ENCODE data around the gene CTNNA3. TPM values are rescaled to one million over a fixed set of nuclear protein-coding genes. Genes with fewer than 3 reads are reported as not detected.

CTNNA3 gene
- total and polyA plus RNA-seq, 4 donors, result under 0.01 to 39.8 (median 0.09) TPM

GRCh38 chr10:66819691-66820090 is 876.3 kb downstream of the CTNNA3 start:
- TF ChIP-seq CTCF (IDR thresholded peaks at IDR 0.05; ENCODE audit: control extremely low read depth, extremely low read depth), result no peak
- Histone ChIP-seq H3K27ac (ENCODE audit: low read depth in 1 of 2, low read length in 1 of 2) (no peak overlapping the region), H3K9ac (ENCODE audit: insufficient read depth in 1 of 2, low read length in 2 of 2) (no peak overlapping the region), H3K9me3 (ENCODE audit: control insufficient read depth in 4 of 4, insufficient read depth in 3 of 4, low read length in 3 of 4) (no peaks in the 10 kb centered on the region), H3K4me3 (no peak overlapping the region), H3K27me3 (ENCODE audit: control insufficient read depth in 3 of 3, insufficient read depth in 3 of 3, low read length in 2 of 3) (no peaks in the 10 kb centered on the region), H3K36me3 (ENCODE audit: control insufficient read depth in 4 of 4, insufficient read depth in 4 of 4, low read length in 4 of 4) (no peaks in the 10 kb centered on the region), H3K4me1 (ENCODE audit: control insufficient read depth in 5 of 5, insufficient read depth in 5 of 5, low read length in 5 of 5) (peaks cover 0 to 4% (median 2%) of the 10 kb centered on the region in 5 donors)
- ATAC-seq (ENCODE audit: insufficient read depth, low FRiP score) (no peak), DNase-seq (no peak)

DNA sequence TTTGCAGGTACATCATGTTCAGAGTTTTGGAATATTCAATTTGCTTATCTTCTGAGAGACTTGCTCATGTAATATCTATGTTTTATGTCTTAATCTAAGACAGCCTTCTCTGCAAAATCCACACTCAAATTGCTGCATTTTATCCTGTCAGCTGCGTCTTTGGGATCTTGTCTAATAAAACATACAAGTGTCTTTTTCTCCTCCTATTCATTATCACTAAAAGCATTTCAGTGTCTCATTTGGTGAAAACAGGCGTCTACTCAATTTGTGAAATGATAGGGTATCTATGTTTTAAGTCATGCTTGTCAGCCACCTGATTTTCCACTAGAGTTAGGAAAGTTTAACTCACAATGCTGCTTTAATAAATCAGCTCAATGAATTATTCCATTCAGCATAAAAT is 882.9 kb downstream of the CTNNA3 start:
- WGBS, 2 donors, result 70 to 91% methylated on average over 2 of the region's 2 CpGs
- no peaks in the 10 kb centered on the region for H3K4me1 ChIP-seq (ENCODE audit: control insufficient read depth in 5 of 5, insufficient read depth in 5 of 5, low read length in 5 of 5)
- TF ChIP-seq CTCF (IDR thresholded peaks at IDR 0.05; ENCODE audit: control extremely low read depth, extremely low read depth), result no peak
- H3K27ac ChIP-seq (ENCODE audit: low read depth in 1 of 2, low read length in 1 of 2), result no peak overlapping the region
- ATAC-seq (ENCODE audit: insufficient read depth, low FRiP score), result no peak
- no peaks in the 10 kb centered on the region for H3K9me3 ChIP-seq (ENCODE audit: control insufficient read depth in 4 of 4, insufficient read depth in 3 of 4, low read length in 3 of 4)
- no peak overlapping the region for H3K9ac ChIP-seq (ENCODE audit: insufficient read depth in 1 of 2, low read length in 2 of 2)
- H3K36me3 ChIP-seq (ENCODE audit: control insufficient read depth in 4 of 4, insufficient read depth in 4 of 4, low read length in 4 of 4), result no peaks in the 10 kb centered on the region
- no peak overlapping the region for H3K4me3 ChIP-seq
- H3K27me3 ChIP-seq (ENCODE audit: control insufficient read depth in 3 of 3, insufficient read depth in 3 of 3, low read length in 2 of 3), result no peaks in the 10 kb centered on the region
- DNase-seq, result no peak

DNA sequence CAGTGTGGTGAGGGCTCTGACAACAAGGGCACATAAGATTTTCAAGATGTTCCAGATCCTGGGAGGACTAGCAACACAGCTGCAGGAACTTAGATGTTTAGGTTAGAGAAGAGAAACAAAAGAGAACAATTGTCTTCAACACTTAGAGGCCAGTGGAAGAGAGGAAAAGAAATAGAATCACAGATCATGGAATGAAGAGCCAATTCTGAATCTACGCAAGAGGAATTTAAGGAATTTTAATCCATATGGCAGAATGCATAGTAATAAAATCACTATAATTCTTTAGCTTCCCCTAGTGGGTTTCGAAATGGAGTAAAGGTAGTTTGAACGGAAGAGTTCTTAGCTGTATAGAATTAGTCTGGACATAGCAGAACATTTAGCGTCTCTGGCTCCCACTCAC is 884.8 kb downstream of the CTNNA3 start:
- no peaks in the 10 kb centered on the region for H3K27me3 ChIP-seq (ENCODE audit: control insufficient read depth in 3 of 3, insufficient read depth in 3 of 3, low read length in 2 of 3)
- H3K4me3 ChIP-seq, result no peak overlapping the region
- no peak overlapping the region for H3K27ac ChIP-seq (ENCODE audit: low read depth in 1 of 2, low read length in 1 of 2)
- no peak for TF ChIP-seq CTCF (IDR thresholded peaks at IDR 0.05; ENCODE audit: control extremely low read depth, extremely low read depth)
- ATAC-seq (ENCODE audit: insufficient read depth, low FRiP score) (no peak), DNase-seq (no peak)
- H3K9me3 ChIP-seq (ENCODE audit: control insufficient read depth in 4 of 4, insufficient read depth in 3 of 4, low read length in 3 of 4), result no peaks in the 10 kb centered on the region
- no peaks in the 10 kb centered on the region for H3K4me1 ChIP-seq (ENCODE audit: control insufficient read depth in 5 of 5, insufficient read depth in 5 of 5, low read length in 5 of 5)
- no peaks in the 10 kb centered on the region for H3K36me3 ChIP-seq (ENCODE audit: control insufficient read depth in 4 of 4, insufficient read depth in 4 of 4, low read length in 4 of 4)
- no peak overlapping the region for H3K9ac ChIP-seq (ENCODE audit: insufficient read depth in 1 of 2, low read length in 2 of 2)
- 88 to 92% methylated on average over 4 of the region's 4 CpGs for WGBS, 2 donors

GRCh38 chr10:66809402-66809801 is 886.6 kb downstream of the CTNNA3 start:
- Histone ChIP-seq H3K27me3 (ENCODE audit: control insufficient read depth in 3 of 3, insufficient read depth in 3 of 3, low read length in 2 of 3) (no peaks in the 10 kb centered on the region), H3K4me1 (ENCODE audit: control insufficient read depth in 5 of 5, insufficient read depth in 5 of 5, low read length in 5 of 5) (no peaks in the 10 kb centered on the region), H3K4me3 (no peak overlapping the region), H3K9me3 (ENCODE audit: control insufficient read depth in 4 of 4, insufficient read depth in 3 of 4, low read length in 3 of 4) (no peaks in the 10 kb centered on the region), H3K27ac (ENCODE audit: low read depth in 1 of 2, low read length in 1 of 2) (no peak overlapping the region), H3K36me3 (ENCODE audit: control insufficient read depth in 4 of 4, insufficient read depth in 4 of 4, low read length in 4 of 4) (no peaks in the 10 kb centered on the region), H3K9ac (ENCODE audit: insufficient read depth in 1 of 2, low read length in 2 of 2) (no peak overlapping the region)
- DNase-seq, result no peak
- TF ChIP-seq CTCF (IDR thresholded peaks at IDR 0.05; ENCODE audit: control extremely low read depth, extremely low read depth), result no peak
- no peak for ATAC-seq (ENCODE audit: insufficient read depth, low FRiP score)
- WGBS, 2 donors, result 81 to 92% methylated on average over 4 of the region's 4 CpGs
